Stimulated activated CD8-positive, alpha-beta memory T cell treated with anti-CD3 and anti-CD28 coated beads, Interleukin-7, amount 100 ng/mL, for 4 hours (primary cell): ENCODE results near the gene PRLH.

Experiments used
- DNase-seq, 2 donors: peaks; one replicate each; pipeline ENCODE4 v3.0.0-alpha.2; 2020; ENCODE audit warnings: low read depth in 2 of 2

Gene PRLH

GRCh38 chr2:237564526-237565131 lies 1.7 kb upstream of the PRLH start:
- DNase-seq, result no peak

- DNase-seq, result no peak
Measured at GRCh38 chr2:237565974-237566373, 400 bp upstream of the PRLH start.

GRCh38 chr2:237567276-237568029 lies 1.1 kb downstream of the PRLH start:
- DNase-seq, result no peak

DNA sequence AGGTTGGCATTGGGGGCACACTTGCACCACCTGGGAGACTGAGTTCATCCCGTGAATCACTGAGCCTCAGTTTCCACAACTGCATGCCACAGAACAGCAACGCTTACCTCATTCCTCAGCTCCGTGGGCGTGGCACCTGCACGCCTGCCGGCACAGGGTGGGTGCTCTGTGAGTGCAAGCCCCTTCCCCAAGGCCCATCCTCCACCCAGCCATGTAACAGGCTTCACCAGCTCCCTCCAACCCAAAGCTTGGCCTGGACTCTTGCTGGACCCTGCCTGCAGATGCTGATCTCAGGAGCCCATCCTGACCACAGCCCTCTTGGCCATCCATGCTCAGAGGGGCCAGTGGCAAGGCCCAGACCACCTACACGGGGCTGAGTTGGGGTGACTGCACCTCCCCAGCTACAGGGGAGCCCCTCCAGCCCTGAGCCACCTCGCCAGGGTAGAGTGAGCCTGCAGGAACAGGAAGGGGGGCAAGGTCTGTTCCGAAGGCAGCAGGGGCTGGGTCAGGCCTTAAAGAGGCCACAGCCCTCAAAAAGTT lies 1.8 kb downstream of the PRLH start:
- DNase-seq, result no peak

- no peak for DNase-seq
Measured at GRCh38 chr2:237569041-237569440, 2.7 kb downstream of the PRLH start.

DNA sequence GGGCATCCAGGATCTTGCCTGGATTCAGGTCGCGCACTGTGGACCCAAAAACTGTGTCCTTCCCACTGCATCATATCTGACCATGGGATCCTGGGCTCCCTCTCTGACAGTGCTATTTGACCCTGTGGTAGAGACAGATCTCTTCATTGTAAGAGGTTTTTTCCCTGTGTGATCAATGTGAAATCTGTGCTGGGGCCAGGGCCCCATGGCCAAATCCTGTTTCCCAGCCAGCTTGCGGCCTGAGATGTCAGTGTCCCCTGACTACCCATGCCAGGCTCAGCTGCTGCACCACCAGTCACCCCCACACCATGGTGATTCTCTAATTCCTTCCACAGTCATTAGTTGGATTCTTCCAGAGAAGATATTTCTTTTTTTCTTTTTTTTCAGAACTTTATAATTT lies 3.5 kb downstream of the PRLH start:
- no peak for DNase-seq

- DNase-seq, result no peak
Measured at GRCh38 chr2:237570776-237571335, 4.5 kb downstream of the PRLH start.

GRCh38 chr2:237571551-237571950 lies 5.2 kb downstream of the PRLH start:
- DNase-seq, result no peak

DNA sequence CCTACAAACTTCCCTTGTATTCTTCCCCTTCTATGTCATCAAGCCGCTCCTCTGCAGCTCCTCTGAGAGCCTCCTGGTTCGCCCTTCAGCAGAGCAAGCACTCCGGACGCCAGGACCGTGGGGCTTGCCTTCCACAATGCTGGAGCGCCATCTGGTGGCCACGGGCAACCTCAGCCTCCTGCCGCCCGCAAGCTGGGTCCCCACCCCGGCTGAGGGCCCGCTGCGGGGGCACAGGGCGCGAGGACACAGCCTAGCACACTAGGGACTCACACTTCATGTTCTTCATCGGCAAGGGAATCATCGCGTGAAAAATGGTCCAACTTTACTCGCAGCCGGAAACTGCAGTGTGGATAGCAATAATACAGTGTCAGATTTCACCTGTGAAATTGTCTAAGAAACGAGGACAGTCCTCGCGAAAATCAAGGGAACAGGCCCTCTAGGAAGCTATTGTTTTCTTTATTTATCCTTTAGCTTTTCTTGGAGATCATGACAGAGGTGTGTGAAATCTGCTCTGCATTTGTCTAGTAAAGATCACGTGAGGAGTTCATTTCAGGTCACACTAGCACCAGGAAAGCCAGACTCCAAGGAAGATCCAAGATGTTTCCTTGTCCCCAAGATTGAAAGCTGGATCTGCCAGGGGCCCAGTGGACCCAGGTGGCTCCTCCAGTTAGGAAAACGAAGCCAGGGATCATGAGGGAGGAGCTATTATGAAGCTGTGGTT lies 5.8 kb downstream of the PRLH start:
- DNase-seq, result peak; percentile 69

DNA sequence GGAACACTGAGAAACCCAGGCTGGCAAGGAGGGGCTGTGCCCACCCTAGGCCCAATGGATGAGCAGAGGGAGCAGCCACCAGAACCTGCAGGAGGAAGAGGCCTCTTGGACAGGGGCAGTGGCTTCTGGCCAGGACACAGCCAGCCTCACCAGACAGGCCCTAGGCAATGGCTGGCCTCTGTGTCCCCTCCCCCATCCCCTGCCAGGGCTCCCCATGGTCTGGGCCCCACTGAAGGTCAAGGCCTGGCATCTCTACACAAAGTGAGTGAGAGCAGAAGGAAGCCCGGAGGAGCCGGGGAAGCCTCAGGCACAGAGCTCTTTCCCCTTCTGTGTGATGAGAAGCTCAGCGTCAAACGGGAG lies 6.3 kb downstream of the PRLH start:
- DNase-seq, result no peak

GRCh38 chr2:237573721-237574415 lies 7.5 kb downstream of the PRLH start:
- DNase-seq, result no peak

DNA sequence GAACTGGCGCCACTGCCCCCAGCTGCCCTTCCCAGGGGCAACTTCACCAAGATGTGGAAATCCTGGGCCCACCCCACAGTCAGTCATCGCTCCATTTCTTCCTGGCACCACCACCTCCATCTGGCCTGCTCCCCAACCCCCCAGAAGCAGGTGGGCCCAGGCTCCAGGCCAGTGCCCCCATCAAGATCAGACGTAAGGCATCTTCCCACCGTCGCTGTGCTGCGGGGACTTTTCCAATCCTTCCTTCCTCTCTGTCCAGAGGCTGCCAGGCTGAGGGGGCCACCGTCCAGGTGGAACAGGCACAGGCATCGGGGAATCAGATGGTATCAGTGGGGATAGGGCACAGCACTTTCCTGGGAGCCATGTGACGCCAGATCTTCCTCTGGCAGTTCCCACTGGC lies 8.1 kb downstream of the PRLH start:
- DNase-seq, result no peak

DNA sequence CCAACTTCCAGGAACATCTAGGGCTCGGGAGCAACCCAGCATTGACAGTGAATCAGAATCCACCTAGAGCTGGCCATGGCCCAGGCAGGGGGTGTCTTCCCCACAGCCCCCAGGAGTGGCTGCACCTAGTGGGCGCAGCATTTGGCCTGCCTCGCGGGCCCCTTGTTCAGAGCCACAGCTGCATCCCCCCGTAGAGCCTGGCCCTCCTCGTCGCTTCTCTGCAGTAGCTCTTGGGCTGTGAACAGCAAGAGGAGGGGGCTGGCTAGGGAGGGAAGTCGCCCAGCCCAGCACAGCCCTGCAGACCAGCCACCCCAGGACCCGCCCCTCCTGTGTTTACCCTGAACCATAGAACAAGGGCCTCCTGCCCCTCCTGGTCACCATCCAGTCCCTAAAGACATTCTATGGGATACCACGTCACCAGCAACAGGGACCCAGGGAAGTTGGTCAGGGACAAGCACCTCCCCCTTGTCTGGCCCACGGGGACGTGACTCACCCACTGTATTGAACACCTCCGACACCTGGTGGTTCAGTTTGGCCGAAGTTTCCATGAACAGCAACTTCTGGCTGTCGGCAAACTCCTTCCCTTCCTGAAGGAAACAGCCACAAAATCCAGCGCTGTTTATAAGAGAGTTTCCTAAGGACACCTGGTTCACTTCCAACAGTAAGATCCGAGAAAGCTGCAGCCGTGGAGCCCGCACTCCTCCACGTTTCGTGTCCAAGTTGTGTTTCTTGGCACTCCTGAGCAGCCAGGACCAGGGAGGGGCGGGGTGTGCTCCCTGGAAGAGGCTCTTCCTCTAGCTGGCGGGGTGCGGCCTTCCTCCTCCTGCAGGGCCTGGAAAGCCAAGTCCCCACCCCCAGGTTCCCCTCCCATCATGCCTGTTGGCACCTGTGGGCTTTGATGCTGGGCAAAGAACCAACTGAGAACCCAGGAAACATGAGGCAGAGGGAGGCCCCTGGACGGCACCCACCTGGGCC lies 8.8 kb downstream of the PRLH start:
- no peak for DNase-seq

DNA sequence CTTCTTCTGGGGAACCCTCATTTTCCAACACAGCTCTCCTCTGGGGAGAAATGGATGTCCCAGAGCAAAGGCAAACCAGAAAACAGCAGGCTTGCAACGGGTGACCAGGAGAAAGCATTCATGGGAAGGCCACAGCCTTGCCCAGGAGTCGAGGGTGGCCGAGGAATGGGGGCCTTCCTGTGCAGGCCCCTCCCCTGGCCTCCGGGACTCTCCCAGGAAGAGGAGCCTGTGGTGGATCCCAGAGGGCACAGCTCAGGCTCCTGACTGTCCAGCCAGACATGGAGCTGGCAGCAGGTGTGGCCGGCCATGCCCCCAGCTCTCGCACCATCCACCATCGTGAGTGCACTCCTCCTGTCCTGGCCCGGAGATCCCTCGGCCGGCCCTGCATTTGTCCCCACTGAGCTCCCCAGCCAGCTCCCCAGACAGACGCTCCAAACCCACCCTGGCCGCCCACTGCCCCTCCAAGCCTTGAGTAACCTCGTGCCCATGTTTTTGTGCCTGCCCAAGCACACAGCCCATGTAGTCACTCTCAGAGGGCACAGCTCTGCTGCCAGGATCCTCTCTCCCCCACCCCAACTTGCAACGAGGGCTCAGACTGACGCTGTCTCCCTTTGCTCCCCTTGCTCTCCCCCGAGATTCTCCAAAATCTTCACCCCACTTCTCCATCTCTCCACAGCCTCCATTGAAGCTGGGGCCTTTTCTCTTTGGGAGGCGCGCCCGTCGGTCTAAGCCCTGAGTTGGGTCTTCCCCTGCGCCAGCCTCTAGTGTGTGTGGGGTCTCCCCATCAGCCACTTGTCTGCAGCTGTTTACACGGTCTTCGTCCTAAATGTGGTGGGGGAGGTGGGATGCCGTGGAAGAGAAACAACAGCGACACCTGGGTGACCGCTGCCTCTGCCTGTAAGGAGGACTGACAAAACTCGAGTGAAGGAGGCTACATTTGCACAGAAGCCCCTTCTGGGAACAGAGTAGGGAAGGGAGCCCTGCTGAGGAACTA lies 9.8 kb downstream of the PRLH start:
- no peak for DNase-seq

DNA sequence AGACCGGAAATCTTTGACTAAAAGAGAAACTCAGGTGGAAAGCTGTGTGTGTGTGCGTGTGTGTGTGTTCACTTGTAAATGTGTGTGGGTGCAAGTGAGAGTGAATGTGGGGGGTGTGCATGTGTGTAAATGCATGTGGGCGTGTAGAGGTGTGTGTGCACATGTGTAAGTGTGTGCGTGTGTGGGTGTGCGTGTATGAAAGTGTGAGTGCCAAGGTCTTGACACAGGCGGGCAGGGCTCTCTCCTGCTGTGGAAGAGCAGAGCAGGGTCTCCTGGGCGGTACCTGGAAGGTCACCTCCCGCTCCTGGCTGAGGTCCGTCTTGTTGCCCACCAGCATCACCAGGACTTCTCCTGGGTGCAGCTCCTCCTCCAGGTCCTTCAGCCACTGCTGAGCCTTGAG lies 10.6 kb downstream of the PRLH start:
- DNase-seq, result no peak

- DNase-seq, result no peak
Measured at GRCh38 chr2:237577458-237577857, 11.1 kb downstream of the PRLH start.

- no peak for DNase-seq
Measured at GRCh38 chr2:237577956-237578870, 11.8 kb downstream of the PRLH start.

DNA sequence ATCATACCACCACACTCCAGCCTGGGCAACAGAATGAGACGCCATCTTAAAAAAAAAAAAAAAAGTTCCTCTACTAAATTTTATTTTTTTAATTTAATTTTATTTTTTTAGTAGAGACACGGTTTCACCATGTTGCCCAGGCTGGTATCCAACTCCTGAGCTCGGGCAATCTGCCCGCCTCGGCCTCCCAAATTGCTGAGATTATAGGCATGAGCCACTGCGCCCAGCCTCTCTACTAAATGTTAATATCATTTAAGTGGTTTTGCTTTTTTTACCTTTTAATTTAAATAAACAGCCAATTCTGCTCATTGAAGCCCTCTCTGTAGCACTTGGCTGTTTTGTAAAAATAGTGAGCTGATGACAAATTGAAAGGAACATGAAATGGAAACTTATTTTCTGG lies 15.0 kb downstream of the PRLH start:
- DNase-seq, result no peak
